Suprapubic skin (tissue), 4 donors: Measurements from ENCODE around the gene FNDC5.

Experiments
- CTCF ChIP-seq, 2 donors: fragments of 200-600 bp in 1 of 2; fragments of 450-650 bp in 1 of 2; sonication (generic) in 1 of 2; IDR thresholded peaks; one replicate each; pipeline ENCODE4 v1.5.1; 2016 to 2019; ENCODE audit warnings: antibody characterized with exemption in 2 of 2, mild to moderate bottlenecking in 1 of 2, moderate library complexity in 1 of 2
- EP300 ChIP-seq: sonication (generic); formaldehyde crosslinking; IDR thresholded peaks from one replicate; pipeline ENCODE4 v1.6.1; 2017; ENCODE audit warnings: antibody characterized with exemption
- POLR2A ChIP-seq, 2 donors: fragments of 450-650 bp; IDR thresholded peaks; one replicate each; pipeline ENCODE4 v1.6.1; 2017; ENCODE audit warnings: antibody characterized with exemption in 2 of 2, mild to moderate bottlenecking in 2 of 2, moderate library complexity in 2 of 2
- POLR2AphosphoS5 ChIP-seq, 3 donors: sonication (generic); formaldehyde crosslinking; IDR thresholded peaks; one replicate each; pipeline ENCODE4 v1.6.1; 2017; ENCODE audit warnings: antibody characterized with exemption in 3 of 3

GRCh38 chr1:32915766-32916706 lies 45.3 kb upstream of the FNDC5 start:
- TF ChIP-seq POLR2A (IDR thresholded peaks at IDR 0.05): no peak
- no peak for TF ChIP-seq CTCF (IDR thresholded peaks at IDR 0.05)
- TF ChIP-seq EP300: no peak
- no peak for TF ChIP-seq POLR2AphosphoS5 (IDR thresholded peaks at IDR 0.05)
